ENCODE results near the gene SMIM8.

DNA sequence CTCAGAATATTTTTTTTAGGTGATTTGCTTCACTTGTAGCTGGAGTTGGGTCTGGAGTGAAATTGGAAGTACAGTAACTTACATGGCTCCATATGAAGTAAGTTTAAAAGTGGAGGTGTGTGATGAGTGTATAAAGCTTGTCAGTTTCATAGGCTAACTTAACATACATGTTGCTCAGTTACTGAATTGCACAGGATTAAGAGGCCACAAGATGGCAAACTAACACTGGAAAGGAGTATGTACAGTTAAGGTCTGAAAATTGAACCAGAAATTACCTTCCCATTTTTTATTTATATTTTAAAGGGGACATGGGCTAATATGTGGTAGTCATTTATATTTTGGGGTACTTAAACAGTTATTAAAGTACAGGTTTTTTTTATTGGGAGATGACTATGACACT lies 45.3 kb upstream of the SMIM8 start:
- TF ChIP-seq CTCF (optimal IDR thresholded peaks at IDR 0.05 in 1 of 3, IDR thresholded peaks at IDR 0.05 in 1 of 3, conservative IDR thresholded peaks at IDR 0.05 in 1 of 3; ENCODE audit: extremely low read depth in 1 of 3, insufficient read depth in 2 of 3, low read length in 3 of 3), result peak in 1 of 3 experiments; percentile 22
- TF ChIP-seq EZH2 (IDR thresholded peaks at IDR 0.05; ENCODE audit: low read length), result no peak
